CD4-positive, alpha-beta T cell treated with Interleukin-2 at 100 ng/mL for 4 hours (primary cell): ENCODE results near the gene NUTM2F.
"Not testable (repeated sequence)": the region's sequence is repeated elsewhere in the genome, so short reads cannot be mapped to it uniquely, and the experiment has no call there.

Experiments
- DNase-seq: peaks from one replicate; pipeline ENCODE4 v3.0.0-alpha.2; 2020; ENCODE audit warnings: low spot score

Gene NUTM2F

GRCh38 chr9:94315034-94315984 lies 13.1 kb downstream of the NUTM2F start:
- DNase-seq: not testable (repeated sequence)

- DNase-seq: no peak
Measured at GRCh38 chr9:94303321-94303720, 25.1 kb downstream of the NUTM2F start.

- no peak for DNase-seq
Measured at GRCh38 chr9:94302426-94302825, 26.0 kb downstream of the NUTM2F start.

- DNase-seq: no peak
Measured at GRCh38 chr9:94301583-94301982, 26.9 kb downstream of the NUTM2F start.

GRCh38 chr9:94300470-94301301 lies 27.8 kb downstream of the NUTM2F start:
- no peak for DNase-seq

- DNase-seq: no peak
Measured at GRCh38 chr9:94298949-94299599, 29.4 kb downstream of the NUTM2F start.

GRCh38 chr9:94289691-94290090 lies 38.8 kb downstream of the NUTM2F start:
- no peak for DNase-seq

GRCh38 chr9:94287877-94288513 lies 40.4 kb downstream of the NUTM2F start:
- DNase-seq: no peak

- no peak for DNase-seq
Measured at GRCh38 chr9:94286116-94286515, 42.3 kb downstream of the NUTM2F start.

- DNase-seq: no peak
Measured at GRCh38 chr9:94281101-94281500, 47.3 kb downstream of the NUTM2F start.

- DNase-seq: no peak
Measured at GRCh38 chr9:94280409-94280989, 47.9 kb downstream of the NUTM2F start.

- DNase-seq: no peak
Measured at GRCh38 chr9:94277885-94278536, 50.4 kb downstream of the NUTM2F start.

GRCh38 chr9:94277029-94277428 lies 51.4 kb downstream of the NUTM2F start:
- not testable (repeated sequence) for DNase-seq

- no peak for DNase-seq
Measured at GRCh38 chr9:94270009-94270408, 58.4 kb downstream of the NUTM2F start.

GRCh38 chr9:94269264-94269663 lies 59.2 kb downstream of the NUTM2F start:
- no peak for DNase-seq
